Measurements from ENCODE around the gene CSPG5.

CSPG5 gene

GRCh38 chr3:47542471-47543173 is 36.0 kb downstream of the CSPG5 start:
- TF ChIP-seq Cebpa-rat (IDR thresholded peaks at IDR 0.05) = no peak
- H3K27ac ChIP-seq = no peak overlapping the region
- no peak overlapping the region for H3K4me2 ChIP-seq
- H3K36me3 ChIP-seq = no peaks in the 10 kb centered on the region
- H3K9me3 ChIP-seq = no peaks in the 10 kb centered on the region
- H3K4me3 ChIP-seq = no peak overlapping the region
- no peaks in the 10 kb centered on the region for H3K4me1 ChIP-seq
- H3K9ac ChIP-seq = no peak overlapping the region
- no peaks in the 10 kb centered on the region for H4K20me1 ChIP-seq
- no peaks in the 10 kb centered on the region for H3K27me3 ChIP-seq

GRCh38 chr3:47541583-47542108 is 37.0 kb downstream of the CSPG5 start:
- Histone ChIP-seq H3K9ac (no peak overlapping the region), H3K4me2 (no peak overlapping the region), H3K36me3 (no peaks in the 10 kb centered on the region), H4K20me1 (no peaks in the 10 kb centered on the region), H3K9me3 (no peaks in the 10 kb centered on the region), H3K27ac (no peak overlapping the region), H3K27me3 (no peaks in the 10 kb centered on the region), H3K4me1 (no peaks in the 10 kb centered on the region), H3K4me3 (no peak overlapping the region)
- no peak for TF ChIP-seq Cebpa-rat (IDR thresholded peaks at IDR 0.05)

DNA sequence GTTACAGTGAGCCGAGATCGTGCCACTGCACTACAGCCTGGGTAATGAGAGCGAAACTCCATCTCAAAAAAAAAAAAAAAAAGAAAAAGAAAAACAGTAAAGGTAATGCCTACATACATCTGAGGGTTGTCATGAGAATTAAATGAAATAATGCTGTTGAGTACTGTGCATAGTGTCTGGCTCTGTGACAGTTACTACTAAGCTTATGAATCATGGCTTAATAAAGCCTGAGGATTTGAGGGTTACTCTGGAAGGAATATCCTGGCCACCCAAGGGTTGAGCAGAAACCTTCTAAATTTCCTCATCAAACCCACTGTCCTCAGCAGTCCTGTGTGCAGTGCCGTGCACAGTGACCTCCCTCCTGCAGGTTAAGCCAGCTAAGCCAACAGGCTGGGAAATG is 38.4 kb downstream of the CSPG5 start:
- Histone ChIP-seq H3K27me3 (no peaks in the 10 kb centered on the region), H3K27ac (no peak overlapping the region), H3K4me1 (no peaks in the 10 kb centered on the region), H4K20me1 (no peaks in the 10 kb centered on the region), H3K9me3 (no peaks in the 10 kb centered on the region), H3K4me2 (no peak overlapping the region), H3K9ac (no peak overlapping the region), H3K4me3 (no peak overlapping the region), H3K36me3 (no peaks in the 10 kb centered on the region)
- TF ChIP-seq Cebpa-rat (IDR thresholded peaks at IDR 0.05) = no peak

GRCh38 chr3:47536967-47537366 is 41.7 kb downstream of the CSPG5 start:
- Histone ChIP-seq H4K20me1 (no peaks in the 10 kb centered on the region), H3K27me3 (no peaks in the 10 kb centered on the region), H3K4me3 (no peak overlapping the region), H3K36me3 (no peaks in the 10 kb centered on the region), H3K9me3 (no peaks in the 10 kb centered on the region), H3K27ac (no peak overlapping the region), H3K9ac (no peak overlapping the region), H3K4me1 (no peaks in the 10 kb centered on the region), H3K4me2 (no peak overlapping the region)
- TF ChIP-seq Cebpa-rat (IDR thresholded peaks at IDR 0.05) = no peak

DNA sequence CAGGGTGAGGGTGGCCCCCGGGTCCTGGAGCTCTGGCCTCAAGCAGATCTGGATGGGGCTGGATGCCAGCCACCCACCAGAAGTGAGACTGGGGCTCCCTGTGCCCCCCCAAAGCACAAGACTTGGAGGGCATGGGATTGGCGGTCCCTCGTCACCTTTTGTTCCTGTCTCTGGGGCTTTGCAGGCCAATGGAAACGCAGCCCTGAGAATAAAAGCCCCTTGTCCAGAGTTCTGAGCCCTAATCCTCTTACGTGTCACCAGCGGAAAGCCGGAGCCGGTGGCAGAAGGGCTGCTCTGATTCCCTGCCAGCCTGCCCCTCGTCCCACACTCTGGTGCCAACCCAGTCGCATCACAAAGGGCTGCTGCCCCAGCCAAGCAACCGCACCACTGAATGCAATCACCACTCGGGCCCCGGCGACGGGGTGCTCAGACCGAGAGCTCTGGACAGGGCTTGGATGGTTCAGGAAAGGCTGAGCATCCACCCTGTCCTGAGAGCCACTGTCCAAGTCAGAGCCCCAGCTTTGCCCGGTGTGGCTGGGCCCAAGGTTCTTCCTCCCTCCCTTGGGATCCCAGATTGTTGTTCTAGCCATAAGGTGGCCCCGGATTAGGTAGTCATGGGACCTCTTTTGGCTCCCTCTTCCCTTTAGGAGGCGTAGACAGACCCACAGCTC is 42.3 kb downstream of the CSPG5 start:
- no peaks in the 10 kb centered on the region for H4K20me1 ChIP-seq
- no peak overlapping the region for H3K27ac ChIP-seq
- no peak overlapping the region for H3K9ac ChIP-seq
- H3K27me3 ChIP-seq = no peaks in the 10 kb centered on the region
- H3K36me3 ChIP-seq = no peaks in the 10 kb centered on the region
- no peak overlapping the region for H3K4me3 ChIP-seq
- no peaks in the 10 kb centered on the region for H3K4me1 ChIP-seq
- H3K4me2 ChIP-seq = no peak overlapping the region
- H3K9me3 ChIP-seq = no peaks in the 10 kb centered on the region
- TF ChIP-seq Cebpa-rat (IDR thresholded peaks at IDR 0.05) = no peak

- Histone ChIP-seq H4K20me1 (no peaks in the 10 kb centered on the region), H3K27me3 (no peaks in the 10 kb centered on the region), H3K9me3 (0 out of 2 replicates have a peak, but pooled peaks cover 6% of the 10 kb centered on the region), H3K9ac (no peak overlapping the region), H3K4me2 (no peak overlapping the region), H3K36me3 (no peaks in the 10 kb centered on the region), H3K4me3 (no peak overlapping the region), H3K27ac (no peak overlapping the region), H3K4me1 (no peaks in the 10 kb centered on the region)
- TF ChIP-seq Cebpa-rat (IDR thresholded peaks at IDR 0.05) = no peak
These were observed 44.6 kb downstream of the CSPG5 start for GRCh38 chr3:47533996-47534454.

DNA sequence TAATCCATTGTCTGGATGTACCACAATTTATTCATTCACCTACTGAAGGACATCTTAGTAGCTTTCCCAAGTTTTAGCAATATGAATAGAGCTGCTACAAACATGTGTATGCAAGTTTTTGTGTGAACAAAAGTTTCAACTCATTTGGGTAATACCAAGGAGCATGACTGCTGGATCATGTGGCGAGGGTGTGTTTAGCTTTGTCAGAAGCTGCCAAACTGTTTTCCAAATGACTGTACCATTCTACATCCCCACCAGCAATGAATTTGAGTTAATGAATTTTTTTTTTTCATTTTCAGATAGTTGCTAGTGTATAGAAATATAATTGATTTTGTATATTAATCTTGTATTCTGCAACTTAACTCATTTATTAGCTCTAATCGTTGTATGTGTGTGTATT is 45.2 kb downstream of the CSPG5 start:
- Histone ChIP-seq H3K4me1 (no peaks in the 10 kb centered on the region), H4K20me1 (no peaks in the 10 kb centered on the region), H3K27me3 (no peaks in the 10 kb centered on the region), H3K9ac (no peak overlapping the region), H3K36me3 (no peaks in the 10 kb centered on the region), H3K27ac (no peak overlapping the region), H3K9me3 (peaks cover 12% of the 10 kb centered on the region; the same call in 1 of the 2 replicates), H3K4me3 (no peak overlapping the region), H3K4me2 (no peak overlapping the region)
- no peak for TF ChIP-seq Cebpa-rat (IDR thresholded peaks at IDR 0.05)

- H4K20me1 ChIP-seq = no peaks in the 10 kb centered on the region
- H3K4me3 ChIP-seq = no peak overlapping the region
- H3K36me3 ChIP-seq = no peaks in the 10 kb centered on the region
- peaks cover 14% of the 10 kb centered on the region for H3K4me1 ChIP-seq
- no peak for TF ChIP-seq Cebpa-rat (IDR thresholded peaks at IDR 0.05)
- no peak overlapping the region for H3K9ac ChIP-seq
- peaks cover 24% of the 10 kb centered on the region for H3K9me3 ChIP-seq
- no peak overlapping the region for H3K4me2 ChIP-seq
- no peaks in the 10 kb centered on the region for H3K27me3 ChIP-seq
- H3K27ac ChIP-seq = no peak overlapping the region
These were observed 50.5 kb downstream of the CSPG5 start for GRCh38 chr3:47527952-47528725.

GRCh38 chr3:47525617-47526016 is 53.0 kb downstream of the CSPG5 start:
- H3K4me1 ChIP-seq = peaks cover 33% of the 10 kb centered on the region
- H3K27me3 ChIP-seq = no peaks in the 10 kb centered on the region
- peaks cover 24% of the 10 kb centered on the region for H3K9me3 ChIP-seq
- no peak for TF ChIP-seq Cebpa-rat (IDR thresholded peaks at IDR 0.05)
- no peak overlapping the region for H3K9ac ChIP-seq
- H3K36me3 ChIP-seq = no peaks in the 10 kb centered on the region
- H4K20me1 ChIP-seq = no peaks in the 10 kb centered on the region
- peak overlapping the region; percentile 36; the same call in 1 of the 2 replicates for H3K4me2 ChIP-seq
- H3K4me3 ChIP-seq = no peak overlapping the region
- H3K27ac ChIP-seq = no peak overlapping the region

Data from BLaER1 (cell line).